OCI-LY3 (cell line): ENCODE data around the gene SEC61A2.

Experiments
- H2AFZ ChIP-seq: fragments of 200-600, 300-600 bp; shearing (Covaris generic); 2 replicates; pipeline ENCODE4 v1.6.0; 2014; ENCODE audit warnings: antibody characterized with exemption, low read depth, low read length
- H3K27ac ChIP-seq: fragments of 200-600, 300-600 bp; sonication (generic); 2 replicates; pipeline ENCODE4 v1.5.1; 2014; ENCODE audit warnings: mild to moderate bottlenecking, low read length, moderate library complexity, mixed read lengths
- H3K27me3 ChIP-seq: fragments of 200-600, 300-600 bp; sonication (generic); 2 replicates; pipeline ENCODE4 v1.6.1; 2014; ENCODE audit warnings: low read depth, low read length, mixed read lengths
- H3K36me3 ChIP-seq: fragments of 200-600, 300-600 bp; sonication (generic); replicated peaks from 2 replicates; pipeline ENCODE3; 2014; ENCODE audit warnings: low read depth, low read length, mixed read lengths
- H3K4me1 ChIP-seq: fragments of 300-600, 200-600 bp; sonication (generic); 2 replicates; pipeline ENCODE4 v1.6.1; 2014; ENCODE audit warnings: low read length, mixed read lengths
- H3K4me2 ChIP-seq: fragments of 200-600, 300-600 bp; sonication (generic); 2 replicates; pipeline ENCODE4 v1.6.1; 2014; ENCODE audit warnings: low read length, mixed read lengths
- H3K4me3 ChIP-seq: fragments of 300-600, 200-600 bp; sonication (generic); 2 replicates; pipeline ENCODE4 v1.5.1; 2014; ENCODE audit warnings: antibody characterized with exemption, mild to moderate bottlenecking, low read length, moderate library complexity
- H3K79me2 ChIP-seq: fragments of 300-600, 200-600 bp; shearing (Covaris generic); 2 replicates; pipeline ENCODE4 v1.6.1; 2014; ENCODE audit warnings: mild to moderate bottlenecking, low read length, mixed read lengths
- H3K9ac ChIP-seq: fragments of 300-600, 200-600 bp; shearing (Covaris generic); 2 replicates; pipeline ENCODE4 v1.6.0; 2014; ENCODE audit warnings: mild to moderate bottlenecking, low read length, moderate library complexity
- H3K9me3 ChIP-seq: fragments of 200-600, 300-600 bp; shearing (Covaris generic); 2 replicates; pipeline ENCODE4 v1.6.1; 2014; ENCODE audit warnings: low read length, mixed read lengths; ENCODE audit not compliant: insufficient read depth
- H4K20me1 ChIP-seq: fragments of 200-600, 300-600 bp; sonication (generic); 2 replicates; pipeline ENCODE4 v1.6.1; 2016; ENCODE audit warnings: low read length, mixed read lengths; ENCODE audit not compliant: insufficient read depth
- EZH2phosphoT487 ChIP-seq: fragments of 200-600 bp; shearing (Covaris generic); IDR thresholded peaks from 2 replicates; pipeline ENCODE4 v1.6.1; 2018; ENCODE audit warnings: antibody characterized with exemption, mixed run types, low read depth
- TF ChIP-seq, protein P1 (sequence below): fragments of 200-600, 300-600 bp; sonication (generic); IDR thresholded peaks from 2 replicates; pipeline ENCODE4 v1.5.1; 2014; ENCODE audit warnings: antibody characterized with exemption, low read length, low read depth

Gene SEC61A2

DNA sequence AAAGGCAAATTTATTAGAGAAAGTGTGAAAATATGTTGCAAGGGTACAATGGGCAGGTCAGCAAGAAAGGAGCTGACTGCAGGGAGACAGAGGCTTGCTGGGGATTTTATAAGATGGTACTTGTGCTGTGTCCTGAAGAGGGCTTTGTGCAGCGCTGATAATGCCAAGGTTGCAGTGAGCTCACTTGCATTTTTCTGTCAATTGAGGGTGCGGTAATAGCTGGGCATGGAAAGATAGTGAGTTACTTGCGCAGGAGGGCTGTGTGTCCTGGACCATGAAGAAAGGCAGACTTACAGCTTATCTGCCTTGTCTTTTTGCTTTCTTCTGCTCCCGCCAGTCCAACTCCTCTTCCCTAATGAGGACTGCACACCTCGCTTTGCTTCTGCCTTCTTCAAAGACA, 79.0 kb downstream of the SEC61A2 start:
- Histone ChIP-seq H3K27ac (no peak overlapping the region), H3K36me3 (peaks cover 28% of the 10 kb centered on the region), H3K4me1 (peaks cover 31% of the 10 kb centered on the region), H3K27me3 (no peaks in the 10 kb centered on the region), H2AFZ (no peak overlapping the region), H3K79me2 (peaks cover 66% of the 10 kb centered on the region), H3K4me2 (no peak overlapping the region), H3K9ac (no peak overlapping the region), H4K20me1 (no peaks in the 10 kb centered on the region), H3K9me3 (no peaks in the 10 kb centered on the region), H3K4me3 (no peak overlapping the region)
- TF ChIP-seq EZH2phosphoT487 = no peak
- TF ChIP-seq, protein P1, sequence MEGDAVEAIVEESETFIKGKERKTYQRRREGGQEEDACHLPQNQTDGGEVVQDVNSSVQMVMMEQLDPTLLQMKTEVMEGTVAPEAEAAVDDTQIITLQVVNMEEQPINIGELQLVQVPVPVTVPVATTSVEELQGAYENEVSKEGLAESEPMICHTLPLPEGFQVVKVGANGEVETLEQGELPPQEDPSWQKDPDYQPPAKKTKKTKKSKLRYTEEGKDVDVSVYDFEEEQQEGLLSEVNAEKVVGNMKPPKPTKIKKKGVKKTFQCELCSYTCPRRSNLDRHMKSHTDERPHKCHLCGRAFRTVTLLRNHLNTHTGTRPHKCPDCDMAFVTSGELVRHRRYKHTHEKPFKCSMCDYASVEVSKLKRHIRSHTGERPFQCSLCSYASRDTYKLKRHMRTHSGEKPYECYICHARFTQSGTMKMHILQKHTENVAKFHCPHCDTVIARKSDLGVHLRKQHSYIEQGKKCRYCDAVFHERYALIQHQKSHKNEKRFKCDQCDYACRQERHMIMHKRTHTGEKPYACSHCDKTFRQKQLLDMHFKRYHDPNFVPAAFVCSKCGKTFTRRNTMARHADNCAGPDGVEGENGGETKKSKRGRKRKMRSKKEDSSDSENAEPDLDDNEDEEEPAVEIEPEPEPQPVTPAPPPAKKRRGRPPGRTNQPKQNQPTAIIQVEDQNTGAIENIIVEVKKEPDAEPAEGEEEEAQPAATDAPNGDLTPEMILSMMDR = no peak

DNA sequence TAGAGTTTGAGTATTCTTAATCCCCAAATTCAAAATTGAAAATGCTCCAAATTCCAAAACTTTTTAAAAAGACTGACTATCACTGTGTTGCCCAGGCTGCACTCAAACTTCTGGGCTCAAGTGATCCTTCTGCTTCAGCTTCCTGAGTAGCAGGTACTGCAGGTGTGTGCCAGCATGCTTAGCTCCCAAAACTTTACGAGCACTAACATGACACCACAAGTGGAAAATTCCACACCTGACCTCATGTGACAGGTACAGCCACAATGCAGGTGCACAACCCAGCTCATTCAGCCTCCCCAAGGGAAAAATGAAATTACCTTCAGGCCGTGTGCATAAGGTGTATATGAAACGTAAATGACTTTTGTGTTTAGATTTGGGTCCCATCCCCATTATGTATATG, 83.0 kb downstream of the SEC61A2 start:
- Histone ChIP-seq H4K20me1 (no peaks in the 10 kb centered on the region), H3K9ac (no peak overlapping the region), H3K27ac (peak overlapping the region; percentile 36; the same call in 1 of the 2 replicates), H3K36me3 (peaks cover 40% of the 10 kb centered on the region), H2AFZ (no peak overlapping the region), H3K4me2 (no peak overlapping the region), H3K27me3 (no peaks in the 10 kb centered on the region), H3K4me3 (no peak overlapping the region), H3K4me1 (peaks cover 43% of the 10 kb centered on the region), H3K9me3 (no peaks in the 10 kb centered on the region), H3K79me2 (peaks cover 50% of the 10 kb centered on the region)
- TF ChIP-seq EZH2phosphoT487 = no peak
- TF ChIP-seq, protein P1 = no peak

DNA sequence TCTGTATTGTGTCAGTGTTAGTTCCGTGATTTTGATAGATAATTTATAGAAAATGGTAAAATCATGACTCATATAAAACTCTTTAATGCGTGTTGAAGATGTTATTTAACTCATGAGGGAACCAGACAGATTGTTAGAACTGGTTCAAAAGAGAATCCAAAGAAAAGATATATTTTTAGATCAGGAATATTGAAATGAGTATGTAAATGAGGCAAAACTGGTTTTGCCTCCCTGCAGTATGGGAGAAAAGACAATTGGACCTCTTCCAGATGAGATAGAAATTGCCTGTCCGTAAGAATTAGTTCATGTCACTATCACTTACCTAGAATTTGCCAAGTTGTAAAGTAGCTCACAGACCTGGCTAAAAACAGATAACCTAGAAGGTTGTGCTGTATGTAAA, 84.1 kb downstream of the SEC61A2 start:
- Histone ChIP-seq H3K9ac (no peak overlapping the region), H4K20me1 (no peaks in the 10 kb centered on the region), H3K36me3 (peaks cover 34% of the 10 kb centered on the region), H3K4me1 (peaks cover 43% of the 10 kb centered on the region), H2AFZ (no peak overlapping the region), H3K9me3 (no peaks in the 10 kb centered on the region), H3K27me3 (no peaks in the 10 kb centered on the region), H3K79me2 (peaks cover 38% of the 10 kb centered on the region), H3K4me2 (no peak overlapping the region), H3K4me3 (no peak overlapping the region), H3K27ac (0 out of 2 replicates have a peak overlapping the region, but pooled peaks have one; percentile 45)
- TF ChIP-seq EZH2phosphoT487 = no peak
- TF ChIP-seq, protein P1 = no peak

- H3K36me3 ChIP-seq = peaks cover 38% of the 10 kb centered on the region
- no peaks in the 10 kb centered on the region for H4K20me1 ChIP-seq
- peaks cover 36% of the 10 kb centered on the region for H3K79me2 ChIP-seq
- H3K27me3 ChIP-seq = no peaks in the 10 kb centered on the region
- peaks cover 43% of the 10 kb centered on the region for H3K4me1 ChIP-seq
- H3K27ac ChIP-seq = 0 out of 2 replicates have a peak overlapping the region, but pooled peaks have one; percentile 45
- H3K9ac ChIP-seq = no peak overlapping the region
- no peak overlapping the region for H2AFZ ChIP-seq
- TF ChIP-seq, protein P1 = no peak
- TF ChIP-seq EZH2phosphoT487 = no peak
- H3K9me3 ChIP-seq = no peaks in the 10 kb centered on the region
- H3K4me3 ChIP-seq = no peak overlapping the region
- H3K4me2 ChIP-seq = peak overlapping the region; percentile 55
Observed at GRCh38 chr10:12214093-12214492, 84.6 kb downstream of the SEC61A2 start.
